Fibroblast of lung (primary cell): ENCODE data around the gene DYNLT4. TPM values are rescaled to one million over a fixed set of nuclear protein-coding genes. Genes with fewer than 3 reads are reported as not detected.

Source experiments
- DNase-seq, 2 donors: peaks; one replicate each; pipeline versions ENCODE4 v3.0.0 to v3.0.0-alpha.2; 2010; ENCODE audit warnings: low read depth in 2 of 2
- H2AFZ ChIP-seq: 2 replicates; pipeline ENCODE4 v1.5.1; 2012; ENCODE audit warnings: low read length, control low read depth, inconsistent platforms
- H3K27ac ChIP-seq: 2 replicates; pipeline ENCODE4 v1.5.1; 2011; ENCODE audit warnings: low read length, control low read depth; ENCODE audit not compliant: insufficient read depth
- H3K27me3 ChIP-seq: 2 replicates; pipeline ENCODE4 v1.5.1; 2011; ENCODE audit warnings: mild to moderate bottlenecking, low read length; ENCODE audit not compliant: control insufficient read depth, insufficient read depth
- H3K36me3 ChIP-seq: 2 replicates; pipeline ENCODE4 v1.5.1; 2011; ENCODE audit warnings: low read length; ENCODE audit not compliant: control insufficient read depth, insufficient read depth
- H3K4me1 ChIP-seq: 2 replicates; pipeline ENCODE4 v1.5.1; 2011; ENCODE audit warnings: low read length; ENCODE audit not compliant: control insufficient read depth, insufficient read depth; ENCODE audit errors: extremely low read depth
- H3K4me2 ChIP-seq: 2 replicates; pipeline ENCODE4 v1.5.1; 2011; ENCODE audit warnings: low read length, control low read depth; ENCODE audit not compliant: insufficient read depth; ENCODE audit errors: extremely low read depth
- H3K4me3 ChIP-seq, 4 experiments: fragments of 200-600 bp in 1 of 4; sonication (generic) in 1 of 4; replicated peaks in 1 of 4; 2 replicates each; pipeline ENCODE4 v1.5.1; 2011 to 2016; ENCODE audit warnings: low read length in 4 of 4, low read depth in 3 of 4, mild to moderate bottlenecking in 3 of 4, control low read depth in 2 of 4, inconsistent platforms in 1 of 4, mixed read lengths in 1 of 4; ENCODE audit not compliant: insufficient read depth in 1 of 4; ENCODE audit errors: control extremely low read depth in 1 of 4
- H3K79me2 ChIP-seq: 2 replicates; pipeline ENCODE4 v1.5.1; 2012; ENCODE audit warnings: mild to moderate bottlenecking, low read length, inconsistent platforms; ENCODE audit not compliant: control insufficient read depth, insufficient read depth
- H3K9ac ChIP-seq: 2 replicates; pipeline ENCODE4 v1.5.1; 2011; ENCODE audit warnings: mild to moderate bottlenecking, low read length, control low read depth; ENCODE audit not compliant: insufficient read depth
- H3K9me3 ChIP-seq: 2 replicates; pipeline ENCODE4 v1.5.1; 2012; ENCODE audit warnings: low read depth, low read length; ENCODE audit not compliant: control insufficient read depth, insufficient read depth
- H4K20me1 ChIP-seq: 2 replicates; pipeline ENCODE4 v1.5.1; 2011; ENCODE audit warnings: low read length; ENCODE audit not compliant: control insufficient read depth, insufficient read depth; ENCODE audit errors: extremely low read depth
- EZH2 ChIP-seq: IDR thresholded peaks from 2 replicates; pipeline ENCODE4 v1.5.1; 2012; ENCODE audit warnings: low read length, control low read depth, mild to moderate bottlenecking; ENCODE audit errors: missing control alignments
- polyA plus RNA-seq, 2 donors: library from polyadenylated mRNA; depleted of rRNA in 1 of 2; stranded (reverse) in 1 of 2; unstranded in 1 of 2; fragments of >200 nt; gene quantifications; 2 replicates each; pipeline ENCODE4 v1.2.1, GENCODE V29; 2011 to 2012; ENCODE audit warnings: missing spikeins in 1 of 2
- total RNA-seq: library from RNA; depleted of rRNA; stranded (reverse); fragments of >200 nt; gene quantifications from 2 replicates; pipeline ENCODE4 v1.2.1, GENCODE V29; 2014
- TF ChIP-seq, protein P1 (sequence below), 2 donors: IDR thresholded peaks in 1 of 2; conservative IDR thresholded peaks in 1 of 2; 1 replicate in 1 of 2; 2 replicates in 1 of 2; pipeline ENCODE4 v1.5.1; 2011 to 2012; ENCODE audit warnings: low read length in 2 of 2, control low read depth in 1 of 2, inconsistent platforms in 1 of 2, low read depth in 1 of 2, mild to moderate bottlenecking in 1 of 2

DYNLT4 gene
- total and polyA plus RNA-seq, 2 donors (not counting 1 experiment from before 2014, with no cell fraction given), result 0.66 TPM; not detected in 1

DNA sequence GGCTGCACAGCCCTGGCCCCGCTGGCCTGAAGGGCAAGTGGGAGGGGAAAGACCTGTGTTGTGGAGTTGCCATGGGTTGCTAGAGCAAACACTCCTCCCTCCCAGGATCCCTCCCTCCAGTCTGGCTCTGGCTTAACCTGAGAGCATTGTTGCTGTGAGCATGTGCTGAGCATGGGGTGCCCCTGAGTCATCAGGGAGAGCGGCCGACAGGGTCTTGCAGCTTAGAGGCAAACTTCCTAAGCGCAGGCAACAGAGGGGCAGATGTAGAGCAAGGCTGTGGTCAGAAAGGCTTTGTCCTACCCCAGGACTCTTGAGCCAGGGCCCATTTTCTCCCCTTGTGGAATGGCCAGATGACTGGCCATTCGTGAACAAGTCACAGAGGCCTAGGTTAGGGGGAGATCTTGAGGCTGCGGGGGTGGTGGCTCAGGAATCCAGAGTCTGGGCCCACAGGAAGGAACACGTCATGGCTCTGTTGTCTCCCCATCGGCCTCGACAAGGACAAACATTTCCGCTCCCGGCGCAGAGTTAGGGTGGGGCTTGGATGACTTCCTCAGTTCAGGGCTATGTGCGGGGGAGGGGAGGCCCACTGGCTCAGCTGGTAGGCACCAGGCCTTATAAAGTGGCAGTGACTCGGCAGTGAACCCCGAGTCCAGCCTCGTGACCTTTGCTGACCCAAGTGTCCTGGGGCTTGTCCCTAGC lies 362 bp upstream of the DYNLT4 start:
- peak; percentile 99 to 100 for DNase-seq
- Histone ChIP-seq H4K20me1 (no peaks in the 10 kb centered on the region), H3K27ac (peak overlapping the region; percentile 100), H3K36me3 (peaks cover 39% of the 10 kb centered on the region), H3K9ac (peak overlapping the region; percentile 92), H2AFZ (no peak overlapping the region), H3K4me1 (peaks cover 74% of the 10 kb centered on the region), H3K79me2 (peaks cover 48% of the 10 kb centered on the region), H3K4me2 (peak overlapping the region; percentile 93), H3K9me3 (no peaks in the 10 kb centered on the region), H3K4me3 (peak overlapping the region; percentile 3 to 64 (median 36)), H3K27me3 (no peaks in the 10 kb centered on the region)
- TF ChIP-seq, protein P1, sequence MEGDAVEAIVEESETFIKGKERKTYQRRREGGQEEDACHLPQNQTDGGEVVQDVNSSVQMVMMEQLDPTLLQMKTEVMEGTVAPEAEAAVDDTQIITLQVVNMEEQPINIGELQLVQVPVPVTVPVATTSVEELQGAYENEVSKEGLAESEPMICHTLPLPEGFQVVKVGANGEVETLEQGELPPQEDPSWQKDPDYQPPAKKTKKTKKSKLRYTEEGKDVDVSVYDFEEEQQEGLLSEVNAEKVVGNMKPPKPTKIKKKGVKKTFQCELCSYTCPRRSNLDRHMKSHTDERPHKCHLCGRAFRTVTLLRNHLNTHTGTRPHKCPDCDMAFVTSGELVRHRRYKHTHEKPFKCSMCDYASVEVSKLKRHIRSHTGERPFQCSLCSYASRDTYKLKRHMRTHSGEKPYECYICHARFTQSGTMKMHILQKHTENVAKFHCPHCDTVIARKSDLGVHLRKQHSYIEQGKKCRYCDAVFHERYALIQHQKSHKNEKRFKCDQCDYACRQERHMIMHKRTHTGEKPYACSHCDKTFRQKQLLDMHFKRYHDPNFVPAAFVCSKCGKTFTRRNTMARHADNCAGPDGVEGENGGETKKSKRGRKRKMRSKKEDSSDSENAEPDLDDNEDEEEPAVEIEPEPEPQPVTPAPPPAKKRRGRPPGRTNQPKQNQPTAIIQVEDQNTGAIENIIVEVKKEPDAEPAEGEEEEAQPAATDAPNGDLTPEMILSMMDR (conservative IDR thresholded peaks at IDR 0.05 in 1 of 2, IDR thresholded peaks at IDR 0.05 in 1 of 2; ENCODE audit: low read depth in 1 of 2, low read length in 2 of 2), result no peak
- TF ChIP-seq EZH2, result no peak

GRCh38 chr1:44806025-44806703 lies 987 bp downstream of the DYNLT4 start:
- Histone ChIP-seq H3K27me3 (no peaks in the 10 kb centered on the region), H3K9me3 (no peaks in the 10 kb centered on the region), H3K4me2 (peak overlapping the region; percentile 55), H3K9ac (peak overlapping the region; percentile 50), H3K79me2 (peaks cover 56% of the 10 kb centered on the region), H3K27ac (peak overlapping the region; percentile 100), H3K36me3 (peaks cover 44% of the 10 kb centered on the region), H3K4me1 (peaks cover 72% of the 10 kb centered on the region), H4K20me1 (no peaks in the 10 kb centered on the region), H3K4me3 (no peak overlapping the region), H2AFZ (no peak overlapping the region)
- no peak for DNase-seq
- no peak for TF ChIP-seq EZH2
- TF ChIP-seq, protein P1 (conservative IDR thresholded peaks at IDR 0.05 in 1 of 2, IDR thresholded peaks at IDR 0.05 in 1 of 2; ENCODE audit: low read depth in 1 of 2, low read length in 2 of 2), result no peak

- TF ChIP-seq, protein P1 (conservative IDR thresholded peaks at IDR 0.05 in 1 of 2, IDR thresholded peaks at IDR 0.05 in 1 of 2; ENCODE audit: low read depth in 1 of 2, low read length in 2 of 2), result peak in 1 of 2 donors; percentile 8
- TF ChIP-seq EZH2, result no peak
- DNase-seq, result no peak
- H3K4me3 ChIP-seq, result no peak overlapping the region
- H3K79me2 ChIP-seq, result peaks cover 62% of the 10 kb centered on the region
- peaks cover 44% of the 10 kb centered on the region for H3K36me3 ChIP-seq
- no peaks in the 10 kb centered on the region for H4K20me1 ChIP-seq
- peaks cover 65% of the 10 kb centered on the region for H3K4me1 ChIP-seq
- no peak overlapping the region for H3K4me2 ChIP-seq
- H2AFZ ChIP-seq, result no peak overlapping the region
- H3K9me3 ChIP-seq, result no peaks in the 10 kb centered on the region
- no peaks in the 10 kb centered on the region for H3K27me3 ChIP-seq
- H3K27ac ChIP-seq, result peak overlapping the region; percentile 57
- H3K9ac ChIP-seq, result no peak overlapping the region
Observed at GRCh38 chr1:44805311-44806024, 1.7 kb downstream of the DYNLT4 start.
